Measurements from ENCODE around the gene HNF1A.

Gene HNF1A

DNA sequence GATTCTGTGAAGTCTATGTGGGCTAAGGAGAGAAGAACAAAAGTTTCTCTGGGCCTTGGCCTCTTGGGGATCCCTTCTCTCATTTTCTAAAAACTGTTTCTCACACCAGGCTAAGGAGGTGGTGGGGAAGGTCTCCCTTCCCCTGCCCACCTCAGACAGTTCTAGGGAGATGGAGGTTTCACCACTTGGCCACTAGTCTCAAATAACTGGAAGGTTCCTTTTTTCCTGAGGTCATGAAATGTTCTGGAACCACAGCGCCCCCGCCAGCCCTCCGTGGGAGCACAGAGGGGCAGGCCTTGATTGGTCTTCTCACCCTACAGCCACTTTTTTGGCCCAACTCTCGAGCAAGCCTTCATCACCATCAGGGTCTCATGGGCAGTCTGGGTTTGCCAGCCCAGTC, 25.3 kb downstream of the HNF1A start:
- Histone ChIP-seq H3K27me3 (ENCODE audit: control insufficient read depth in 1 of 2, insufficient read depth in 2 of 2, low read length in 2 of 2) (no peaks in the 10 kb centered on the region), H3K9me3 (ENCODE audit: low read length) (no peaks in the 10 kb centered on the region), H3K9ac (ENCODE audit: low read length) (no peak overlapping the region), H3K36me3 (ENCODE audit: insufficient read depth, low read length) (peaks cover 36% of the 10 kb centered on the region), H3K4me3 (ENCODE audit: low read depth in 1 of 2, low read length in 2 of 2) (no peak overlapping the region), H3K4me1 (ENCODE audit: insufficient read depth, low read length) (no peaks in the 10 kb centered on the region), H3K27ac (ENCODE audit: low read depth, low read length) (no peak overlapping the region)

DNA sequence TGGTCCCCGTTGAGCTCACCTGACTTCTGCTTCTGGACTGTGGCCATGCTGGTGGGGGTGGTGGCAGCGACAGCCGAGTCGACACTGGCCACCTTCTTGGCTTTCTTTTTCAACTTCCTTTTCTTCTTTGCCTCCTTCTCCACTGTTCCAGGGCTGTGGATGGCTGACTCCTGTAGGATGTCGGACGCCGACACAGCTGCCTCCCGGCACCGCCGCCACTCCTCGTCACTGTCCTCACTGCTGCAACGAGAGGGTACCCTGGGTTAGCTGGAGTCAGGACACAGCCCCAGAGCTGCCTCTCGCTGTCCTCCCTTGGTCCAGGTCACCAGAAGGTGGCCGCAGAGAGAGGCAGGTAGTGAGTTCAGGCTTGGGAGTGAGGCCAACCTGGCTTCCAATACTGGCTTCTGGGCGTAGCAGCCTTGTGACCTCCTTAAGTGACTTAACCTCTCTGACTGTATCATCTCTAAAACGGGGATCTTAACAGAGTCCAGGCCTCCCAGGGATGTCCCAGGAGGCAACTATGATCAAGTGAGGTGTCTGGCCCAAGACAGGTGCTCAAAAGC, 26.0 kb downstream of the HNF1A start:
- Histone ChIP-seq H3K9me3 (ENCODE audit: low read length) (no peaks in the 10 kb centered on the region), H3K27me3 (ENCODE audit: control insufficient read depth in 1 of 2, insufficient read depth in 2 of 2, low read length in 2 of 2) (no peaks in the 10 kb centered on the region), H3K9ac (ENCODE audit: low read length) (no peak overlapping the region), H3K4me3 (ENCODE audit: low read depth in 1 of 2, low read length in 2 of 2) (no peak overlapping the region), H3K4me1 (ENCODE audit: insufficient read depth, low read length) (no peaks in the 10 kb centered on the region), H3K36me3 (ENCODE audit: insufficient read depth, low read length) (peaks cover 43% of the 10 kb centered on the region), H3K27ac (ENCODE audit: low read depth, low read length) (no peak overlapping the region)

DNA sequence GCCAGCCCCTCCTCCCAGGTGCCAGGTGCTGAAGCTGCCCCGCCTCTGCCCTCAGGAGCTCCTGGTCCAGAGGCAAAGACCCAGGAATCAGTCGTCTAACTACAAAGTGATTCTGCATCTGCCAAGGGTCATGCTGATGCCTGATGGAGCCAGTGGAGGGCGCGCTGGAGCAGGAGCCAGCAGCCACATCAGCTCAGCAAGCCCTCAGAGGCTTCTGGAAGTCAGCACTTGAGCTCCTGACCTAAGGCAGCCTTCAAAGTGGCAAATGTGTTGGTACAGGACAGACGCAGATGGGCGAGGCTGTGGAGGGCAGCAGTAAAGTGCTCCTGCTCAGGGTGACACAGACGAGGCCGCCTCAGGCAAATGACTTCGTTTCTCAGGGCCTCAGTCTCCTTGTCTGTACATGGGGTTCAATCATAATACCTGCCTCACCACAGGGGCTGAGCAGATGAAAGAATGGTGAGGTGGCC, 27.0 kb downstream of the HNF1A start:
- no peaks in the 10 kb centered on the region for H3K27me3 ChIP-seq (ENCODE audit: control insufficient read depth in 1 of 2, insufficient read depth in 2 of 2, low read length in 2 of 2)
- no peaks in the 10 kb centered on the region for H3K4me1 ChIP-seq (ENCODE audit: insufficient read depth, low read length)
- H3K27ac ChIP-seq (ENCODE audit: low read depth, low read length): no peak overlapping the region
- H3K9me3 ChIP-seq (ENCODE audit: low read length): no peaks in the 10 kb centered on the region
- H3K9ac ChIP-seq (ENCODE audit: low read length): no peak overlapping the region
- peaks cover 50% of the 10 kb centered on the region for H3K36me3 ChIP-seq (ENCODE audit: insufficient read depth, low read length)
- H3K4me3 ChIP-seq (ENCODE audit: low read depth in 1 of 2, low read length in 2 of 2): no peak overlapping the region

DNA sequence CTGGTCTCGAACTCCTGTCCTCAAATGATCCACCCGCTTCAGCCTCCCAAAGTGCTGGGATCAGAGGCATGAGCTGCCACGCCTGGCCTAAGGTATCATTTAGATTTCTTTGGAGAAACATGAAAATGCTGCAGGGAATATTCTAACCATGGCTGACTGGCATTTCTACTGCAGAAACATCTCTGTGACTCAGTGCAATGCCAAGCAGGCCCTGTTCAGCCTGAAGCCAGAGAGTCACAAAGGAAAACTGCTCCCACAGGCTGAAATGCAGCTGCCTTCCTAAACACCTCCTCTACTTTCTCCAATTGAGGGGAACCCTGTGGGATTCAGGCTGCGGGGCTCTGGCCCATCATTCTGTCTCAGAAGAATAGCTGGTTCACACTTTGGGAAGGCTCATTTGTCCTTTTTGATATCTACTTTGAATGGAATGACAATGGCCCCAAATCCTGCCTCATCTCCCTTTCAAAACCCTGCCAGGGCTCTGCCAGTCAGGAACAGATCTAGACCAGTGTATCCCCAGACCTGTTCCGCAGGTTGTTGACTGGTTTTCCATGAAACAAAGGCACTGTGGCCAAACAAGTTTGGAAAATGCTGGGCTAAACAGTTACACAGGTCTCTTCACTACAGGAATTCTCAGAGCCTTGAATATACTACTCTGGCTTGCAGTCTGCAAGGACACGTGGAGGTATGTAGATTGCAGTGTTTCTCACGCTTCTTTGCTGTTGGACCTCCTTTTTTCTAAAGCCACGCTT, 30.2 kb downstream of the HNF1A start:
- Histone ChIP-seq H3K36me3 (ENCODE audit: insufficient read depth, low read length) (peaks cover 63% of the 10 kb centered on the region), H3K4me1 (ENCODE audit: insufficient read depth, low read length) (no peaks in the 10 kb centered on the region), H3K27ac (ENCODE audit: low read depth, low read length) (no peak overlapping the region), H3K9me3 (ENCODE audit: low read length) (no peaks in the 10 kb centered on the region), H3K27me3 (ENCODE audit: control insufficient read depth in 1 of 2, insufficient read depth in 2 of 2, low read length in 2 of 2) (no peaks in the 10 kb centered on the region), H3K9ac (ENCODE audit: low read length) (no peak overlapping the region), H3K4me3 (ENCODE audit: low read depth in 1 of 2, low read length in 2 of 2) (no peak overlapping the region)

DNA sequence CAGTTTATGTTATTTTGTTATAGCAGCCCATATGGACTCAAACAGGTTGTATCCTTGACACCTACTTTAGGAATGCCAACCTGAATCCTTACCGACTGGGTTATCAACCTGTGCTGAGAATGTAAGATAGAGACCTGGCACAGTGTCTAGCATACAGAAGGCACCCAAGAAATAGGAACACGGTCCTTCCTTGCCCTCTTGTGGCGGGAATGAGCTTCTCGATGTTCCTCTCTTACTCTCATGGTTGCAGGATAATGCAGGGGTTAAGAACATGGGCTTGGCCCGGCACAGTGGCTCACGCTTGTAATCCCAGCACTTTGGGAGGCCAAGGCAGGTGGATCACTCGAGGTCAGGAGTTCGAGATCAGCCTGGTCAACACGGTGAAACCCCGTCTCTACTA, 31.4 kb downstream of the HNF1A start:
- H3K4me3 ChIP-seq (ENCODE audit: low read depth in 1 of 2, low read length in 2 of 2): no peak overlapping the region

DNA sequence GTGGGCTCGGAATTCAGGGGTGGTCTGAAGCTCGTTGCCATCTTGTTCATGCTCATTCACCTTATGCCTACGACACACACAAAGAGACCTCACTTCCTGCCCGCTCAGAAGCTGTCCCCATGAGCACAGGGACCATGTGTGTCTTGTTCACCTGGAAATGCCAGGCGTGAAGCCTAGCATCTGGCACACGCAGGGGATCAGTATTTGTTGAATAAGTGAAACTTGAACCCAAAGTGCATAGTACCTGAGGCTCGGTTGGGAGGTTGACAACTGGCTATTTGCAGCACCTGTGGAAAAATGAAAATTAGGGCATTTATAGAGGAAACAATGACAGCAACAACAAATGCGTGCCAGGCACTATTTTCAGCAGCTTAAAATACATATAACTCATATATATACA, 32.5 kb downstream of the HNF1A start:
- H3K27ac ChIP-seq (ENCODE audit: low read depth, low read length): no peak overlapping the region
- peaks cover 47% of the 10 kb centered on the region for H3K36me3 ChIP-seq (ENCODE audit: insufficient read depth, low read length)
- H3K9me3 ChIP-seq (ENCODE audit: low read length): no peaks in the 10 kb centered on the region
- no peaks in the 10 kb centered on the region for H3K27me3 ChIP-seq (ENCODE audit: control insufficient read depth in 1 of 2, insufficient read depth in 2 of 2, low read length in 2 of 2)
- peaks cover 11% of the 10 kb centered on the region for H3K4me1 ChIP-seq (ENCODE audit: insufficient read depth, low read length)
- no peak overlapping the region for H3K4me3 ChIP-seq (ENCODE audit: low read depth in 1 of 2, low read length in 2 of 2)
- H3K9ac ChIP-seq (ENCODE audit: low read length): no peak overlapping the region

More for the DNA sequence above, 31.4 kb downstream of the HNF1A start:
- no peaks in the 10 kb centered on the region for H3K9me3 ChIP-seq (ENCODE audit: low read length)
- H3K36me3 ChIP-seq (ENCODE audit: insufficient read depth, low read length): peaks cover 51% of the 10 kb centered on the region
- no peak overlapping the region for H3K27ac ChIP-seq (ENCODE audit: low read depth, low read length)
- H3K27me3 ChIP-seq (ENCODE audit: control insufficient read depth in 1 of 2, insufficient read depth in 2 of 2, low read length in 2 of 2): no peaks in the 10 kb centered on the region
- no peak overlapping the region for H3K9ac ChIP-seq (ENCODE audit: low read length)
- H3K4me1 ChIP-seq (ENCODE audit: insufficient read depth, low read length): no peaks in the 10 kb centered on the region

DNA sequence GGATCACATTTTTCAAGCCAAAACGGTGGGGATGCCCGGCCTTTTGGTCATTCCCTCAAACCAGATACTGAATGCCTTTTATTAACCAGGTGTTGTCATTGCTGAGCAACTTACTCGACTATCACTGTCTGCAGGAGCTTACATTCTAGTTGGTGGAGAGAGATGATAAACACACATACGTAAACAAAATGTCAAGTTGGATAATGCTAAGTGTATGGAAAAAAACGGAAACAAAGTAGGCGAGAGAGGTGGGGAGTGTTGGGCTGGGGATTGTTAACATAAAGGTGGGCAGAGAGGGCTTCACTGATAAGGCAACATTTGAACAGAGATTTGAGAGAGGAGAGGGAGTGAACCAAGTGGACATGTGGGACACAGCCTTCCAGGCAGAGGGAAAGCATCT, 33.5 kb downstream of the HNF1A start:
- H3K36me3 ChIP-seq (ENCODE audit: insufficient read depth, low read length): peaks cover 43% of the 10 kb centered on the region
- H3K27me3 ChIP-seq (ENCODE audit: control insufficient read depth in 1 of 2, insufficient read depth in 2 of 2, low read length in 2 of 2): no peaks in the 10 kb centered on the region
- H3K4me3 ChIP-seq (ENCODE audit: low read depth in 1 of 2, low read length in 2 of 2): no peak overlapping the region
- no peak overlapping the region for H3K9ac ChIP-seq (ENCODE audit: low read length)
- H3K27ac ChIP-seq (ENCODE audit: low read depth, low read length): no peak overlapping the region
- peaks cover 11% of the 10 kb centered on the region for H3K4me1 ChIP-seq (ENCODE audit: insufficient read depth, low read length)
- H3K9me3 ChIP-seq (ENCODE audit: low read length): no peaks in the 10 kb centered on the region

DNA sequence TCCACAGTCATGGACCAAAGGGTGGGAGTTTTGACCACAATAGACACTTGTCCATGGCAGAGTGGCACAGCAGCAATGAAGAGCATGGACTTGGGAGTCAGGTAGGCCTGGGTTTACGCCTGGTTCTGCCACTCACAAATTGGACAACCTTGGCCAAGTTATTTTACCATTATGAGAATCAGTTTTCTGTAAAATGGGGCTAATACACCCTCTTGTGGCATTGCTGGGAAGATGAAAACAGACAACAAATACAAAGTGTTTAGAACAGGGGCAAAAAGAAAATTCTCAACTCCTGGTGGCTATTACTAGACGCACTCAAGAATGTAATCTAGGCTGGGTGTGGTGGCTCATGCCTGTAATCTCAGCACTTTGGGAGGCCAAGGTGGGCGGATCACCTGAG, 35.4 kb downstream of the HNF1A start:
- Histone ChIP-seq H3K4me1 (ENCODE audit: insufficient read depth, low read length) (peaks cover 11% of the 10 kb centered on the region), H3K4me3 (ENCODE audit: low read depth in 1 of 2, low read length in 2 of 2) (no peak overlapping the region), H3K36me3 (ENCODE audit: insufficient read depth, low read length) (peaks cover 31% of the 10 kb centered on the region), H3K27ac (ENCODE audit: low read depth, low read length) (no peak overlapping the region), H3K9me3 (ENCODE audit: low read length) (no peaks in the 10 kb centered on the region), H3K27me3 (ENCODE audit: control insufficient read depth in 1 of 2, insufficient read depth in 2 of 2, low read length in 2 of 2) (no peaks in the 10 kb centered on the region), H3K9ac (ENCODE audit: low read length) (no peak overlapping the region)

DNA sequence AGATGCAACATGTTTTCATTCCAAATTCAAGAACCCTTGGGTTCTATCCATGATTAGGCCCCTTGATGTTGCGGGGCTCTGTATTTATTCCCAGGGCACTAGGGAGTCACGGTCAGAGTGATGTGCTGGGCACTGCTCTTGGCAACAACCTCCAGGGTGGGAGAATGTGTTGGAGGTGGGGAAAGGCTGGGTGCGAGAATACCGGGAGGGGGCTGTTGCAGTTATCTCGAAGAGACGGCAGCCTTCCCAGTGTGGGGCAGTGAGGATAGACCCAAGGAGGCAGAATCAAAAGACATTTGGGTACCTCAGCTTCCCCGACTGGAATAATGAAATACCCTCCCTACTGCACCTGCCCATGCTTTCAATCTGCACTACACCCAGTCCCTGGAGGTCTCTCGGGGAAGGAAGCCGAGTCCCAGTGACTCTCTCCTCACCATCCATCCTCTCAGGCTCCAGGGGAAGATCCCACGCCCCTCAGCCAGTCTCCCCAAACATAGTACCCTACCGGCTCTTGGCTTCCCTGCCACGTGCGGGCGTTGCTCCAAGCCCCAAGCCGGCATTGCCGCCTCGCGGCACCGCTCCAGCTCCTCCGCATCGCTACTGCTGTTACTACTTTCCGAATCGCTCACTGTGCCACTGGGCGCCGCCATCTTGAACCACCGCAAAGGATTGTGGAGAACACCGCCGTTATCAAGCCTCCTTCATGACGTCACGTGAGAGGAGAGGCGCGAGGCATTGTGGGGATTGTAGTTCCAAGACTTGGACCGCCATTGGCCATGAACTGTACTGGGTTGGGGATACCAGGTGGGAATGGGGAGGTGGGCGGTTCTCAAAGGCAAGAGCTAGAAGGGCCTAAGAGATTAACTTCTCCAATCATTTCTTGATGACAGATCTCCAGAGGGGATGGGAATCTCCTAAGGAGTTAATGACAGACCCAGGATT, 37.8 kb downstream of the HNF1A start, which contains the start of gene C12orf43:
TSS of gene C12orf43 (minus strand) at position 663 of the 942 bp plus-strand sequence. CDS start at position 650, 13 bp downstream.
- Histone ChIP-seq H3K4me3 (ENCODE audit: low read depth in 1 of 2, low read length in 2 of 2) (peak within 1 kb of the TSS; percentile 84 to 96), H3K9ac (ENCODE audit: low read length) (peak within 1 kb of the TSS; percentile 75), H3K9me3 (ENCODE audit: low read length) (no peaks in the 10 kb centered on the region), H3K27ac (ENCODE audit: low read depth, low read length) (peak within 1 kb of the TSS; percentile 57), H3K4me1 (ENCODE audit: insufficient read depth, low read length) (peaks cover 11% of the 10 kb centered on the region), H3K27me3 (ENCODE audit: control insufficient read depth in 1 of 2, insufficient read depth in 2 of 2, low read length in 2 of 2) (no peaks in the 10 kb centered on the region), H3K36me3 (ENCODE audit: insufficient read depth, low read length) (peaks cover 12% of the 10 kb centered on the region)

DNA sequence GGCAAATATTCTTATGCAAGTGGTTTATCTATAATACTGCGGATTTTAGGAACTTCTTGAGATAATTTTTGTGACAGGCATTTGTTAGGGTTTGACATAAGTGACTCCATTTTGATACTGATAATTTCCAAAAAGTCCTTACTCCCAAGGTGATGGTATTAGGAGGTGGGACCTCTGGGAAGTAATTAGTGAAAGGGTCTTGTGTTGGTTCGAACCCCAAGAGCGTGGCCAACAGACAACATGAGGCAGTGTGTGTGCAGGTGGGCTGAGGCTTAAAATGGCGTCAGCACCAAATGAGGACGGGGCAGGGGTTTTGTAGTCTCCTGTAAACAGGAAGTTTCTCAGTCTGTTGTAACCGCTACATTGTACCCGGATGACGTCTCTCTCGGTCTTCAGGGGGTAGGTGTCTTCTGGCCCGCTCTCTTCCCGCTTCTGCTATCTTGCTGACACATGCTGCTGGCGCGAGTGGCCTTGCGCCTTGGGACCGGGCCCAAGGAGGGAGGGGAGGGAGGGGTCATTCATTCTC, 39.7 kb downstream of the HNF1A start:
- Histone ChIP-seq H3K4me1 (ENCODE audit: insufficient read depth, low read length) (peaks cover 11% of the 10 kb centered on the region), H3K9ac (ENCODE audit: low read length) (no peak overlapping the region), H3K27ac (ENCODE audit: low read depth, low read length) (no peak overlapping the region), H3K4me3 (ENCODE audit: low read depth in 1 of 2, low read length in 2 of 2) (no peak overlapping the region), H3K9me3 (ENCODE audit: low read length) (no peaks in the 10 kb centered on the region), H3K27me3 (ENCODE audit: control insufficient read depth in 1 of 2, insufficient read depth in 2 of 2, low read length in 2 of 2) (no peaks in the 10 kb centered on the region), H3K36me3 (ENCODE audit: insufficient read depth, low read length) (peaks cover 5% of the 10 kb centered on the region)
